Measurements from ENCODE around the gene PTPRU. TPM values are rescaled to one million over a fixed set of nuclear protein-coding genes. Genes with fewer than 3 reads are reported as not detected.
A peak's percentile ranks its signal among the peaks of the same experiment; 100 is the strongest.
"Not testable (repeated sequence)": the region's sequence is repeated elsewhere in the genome, so short reads cannot be mapped to it uniquely, and the experiment has no call there.

The PTPRU gene
- total RNA-seq, 1 experiment from 2014 or later: 45.5 TPM

GRCh38 chr1:29221296-29221695, 15.0 kb upstream of the PTPRU start:
- Mint-ChIP-seq H3K9me3 (no peaks in the 10 kb centered on the region), H3K27ac (peak overlapping the region; percentile 1 to 68 (median 32); a peak in 6 of 7 replicates), H3K4me1 (peaks cover 24 to 30% of the 10 kb centered on the region in 2 experiments), H3K36me3 (ENCODE audit: insufficient read depth in 1 of 3, low read depth in 3 of 3) (peaks cover 0 to 23% (median 17%) of the 10 kb centered on the region in 3 experiments; a peak in 6 of 7 replicates), H3K4me3 (no peak overlapping the region), H3K27me3 (ENCODE audit: low read depth) (no peaks in the 10 kb centered on the region)
- Histone ChIP-seq H4K20me1 (ENCODE audit: control insufficient read depth, insufficient read depth, insufficient read length) (no peaks in the 10 kb centered on the region), H4K5ac (ENCODE audit: insufficient read length, low read depth, low read length) (no peak overlapping the region), H3K18ac (ENCODE audit: insufficient read length, low read depth, low read length) (no peak overlapping the region), H4K91ac (ENCODE audit: insufficient read length, low read depth, low read length) (no peak overlapping the region), H3K9me3 (ENCODE audit: control insufficient read depth, low read depth, low read length) (no peaks in the 10 kb centered on the region), H4K8ac (replicated peaks; ENCODE audit: insufficient read length, low read depth, low read length) (no peak overlapping the region), H3K23me2 (ENCODE audit: insufficient read length, low read depth, low read length, poor library complexity, severe bottlenecking) (no peaks in the 10 kb centered on the region), H3K4me2 (ENCODE audit: insufficient read depth, insufficient read length, low read length) (no peak overlapping the region), H3T11ph (ENCODE audit: low read length) (no peak overlapping the region), H2BK120ac (ENCODE audit: low read depth, low read length, poor library complexity, severe bottlenecking) (no peak overlapping the region), H2BK15ac (ENCODE audit: low read depth, low read length) (no peak overlapping the region), H2BK20ac (ENCODE audit: low read depth, low read length, poor library complexity, severe bottlenecking) (no peak overlapping the region), H3K4ac (ENCODE audit: low read depth, low read length) (no peak overlapping the region), H3K23ac (ENCODE audit: insufficient read length, low read depth, low read length) (no peak overlapping the region), H2BK12ac (ENCODE audit: insufficient read length, low read depth, low read length) (no peak overlapping the region), H2AK5ac (ENCODE audit: insufficient read length, low read length) (no peak overlapping the region), H2AFZ (ENCODE audit: low read length) (no peak overlapping the region), H3K56ac (ENCODE audit: insufficient read length, low read depth, low read length) (no peak overlapping the region), H3K27me3 (ENCODE audit: insufficient read depth, low read length) (no peaks in the 10 kb centered on the region), H3K79me1 (ENCODE audit: insufficient read depth, low read depth, low read length, poor library complexity, severe bottlenecking) (no peaks in the 10 kb centered on the region), H3K79me2 (ENCODE audit: insufficient read depth, low read length) (no peaks in the 10 kb centered on the region), H3K14ac (ENCODE audit: insufficient read depth, low read length) (no peak overlapping the region), H3K4me1 (ENCODE audit: insufficient read depth, low read length) (no peaks in the 10 kb centered on the region), H3K9ac (ENCODE audit: extremely low read depth, insufficient read length, low read length) (no peak overlapping the region), H2BK5ac (ENCODE audit: insufficient read length, low read length) (no peak overlapping the region), H3K27ac (ENCODE audit: insufficient read length, low read depth, low read length) (no peak overlapping the region)
- TF ChIP-seq CTCF (conservative IDR thresholded peaks at IDR 0.05): no peak
- no CpG with 5 or more reads among the region's 3 CpGs for WGBS (ENCODE audit: extremely low coverage, insufficient read length, low lambda C conversion rate)
- DNase-seq: no peak

DNA sequence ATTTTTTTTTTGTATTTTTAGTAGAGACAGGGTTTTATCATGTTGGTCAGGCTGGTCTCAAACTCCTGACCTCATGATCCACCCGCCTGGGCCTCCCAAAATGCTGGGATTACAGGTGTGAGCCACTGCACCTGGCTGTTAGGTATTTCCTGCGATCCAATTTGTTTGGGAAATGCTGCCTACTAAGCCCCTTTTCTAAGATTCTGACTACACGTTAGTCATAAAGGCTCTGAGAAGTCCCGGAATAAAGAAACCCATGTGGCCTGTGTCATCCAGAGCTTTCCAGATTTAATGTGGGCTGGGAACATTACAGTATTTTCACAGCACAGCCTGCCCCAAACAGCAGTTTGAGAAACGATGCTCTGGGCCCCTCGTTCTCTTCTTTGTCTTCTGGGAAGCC, 14.1 kb upstream of the PTPRU start:
- not testable (repeated sequence) for H3K27ac Mint-ChIP-seq; H4K20me1 ChIP-seq (ENCODE audit: control insufficient read depth, insufficient read depth, insufficient read length); H3K27me3 Mint-ChIP-seq (ENCODE audit: low read depth); H2AFZ ChIP-seq (ENCODE audit: low read length); H2BK120ac ChIP-seq (ENCODE audit: low read depth, low read length, poor library complexity, severe bottlenecking); H3K27ac ChIP-seq (ENCODE audit: insufficient read length, low read depth, low read length); H3K4me2 ChIP-seq (ENCODE audit: insufficient read depth, insufficient read length, low read length); H3K9me3 Mint-ChIP-seq; H2BK15ac ChIP-seq (ENCODE audit: low read depth, low read length); H2BK12ac ChIP-seq (ENCODE audit: insufficient read length, low read depth, low read length); H3K9me3 ChIP-seq (ENCODE audit: control insufficient read depth, low read depth, low read length); H3K4ac ChIP-seq (ENCODE audit: low read depth, low read length); H3K79me2 ChIP-seq (ENCODE audit: insufficient read depth, low read length); H3K56ac ChIP-seq (ENCODE audit: insufficient read length, low read depth, low read length); H3K9ac ChIP-seq (ENCODE audit: extremely low read depth, insufficient read length, low read length); H3K23me2 ChIP-seq (ENCODE audit: insufficient read length, low read depth, low read length, poor library complexity, severe bottlenecking); DNase-seq; H2AK5ac ChIP-seq (ENCODE audit: insufficient read length, low read length); H4K91ac ChIP-seq (ENCODE audit: insufficient read length, low read depth, low read length); H3K79me1 ChIP-seq (ENCODE audit: insufficient read depth, low read depth, low read length, poor library complexity, severe bottlenecking); H3K27me3 ChIP-seq (ENCODE audit: insufficient read depth, low read length); H3K4me1 ChIP-seq (ENCODE audit: insufficient read depth, low read length); H3K18ac ChIP-seq (ENCODE audit: insufficient read length, low read depth, low read length); H3K23ac ChIP-seq (ENCODE audit: insufficient read length, low read depth, low read length); H3K4me3 Mint-ChIP-seq; H4K8ac ChIP-seq (replicated peaks; ENCODE audit: insufficient read length, low read depth, low read length); H3K14ac ChIP-seq (ENCODE audit: insufficient read depth, low read length); H4K5ac ChIP-seq (ENCODE audit: insufficient read length, low read depth, low read length); H3T11ph ChIP-seq (ENCODE audit: low read length); H2BK20ac ChIP-seq (ENCODE audit: low read depth, low read length, poor library complexity, severe bottlenecking); H2BK5ac ChIP-seq (ENCODE audit: insufficient read length, low read length)
- Mint-ChIP-seq H3K36me3 (ENCODE audit: insufficient read depth in 1 of 3, low read depth in 3 of 3) (peaks cover 0 to 20% (median 15%) of the 10 kb centered on the region in 3 experiments; a peak in 6 of 7 replicates), H3K4me1 (peaks cover 26 to 28% of the 10 kb centered on the region in 2 experiments)
- WGBS (ENCODE audit: extremely low coverage, insufficient read length, low lambda C conversion rate): no CpG with 5 or more reads among the region's 6 CpGs

Measured in H9 (cell line).